HCT116 (cell line): ENCODE results near the gene EXOC6B. TPM values are rescaled to one million over a fixed set of nuclear protein-coding genes. Genes with fewer than 3 reads are reported as not detected.

Experiments used
- ATAC-seq: fragments of 200-7000 bp; cut with Tn5 transposase; 2 replicates; pipeline ENCODE4 v1.9.1; 2020; ENCODE audit warnings: mild to moderate bottlenecking, moderate library complexity
- BruUV-seq: library from RNA; stranded (reverse); fragments of 400-500 nt; replicated peaks from 2 replicates; lab custom pipeline; 2021; lab: Mats Ljungman, UMichigan
- CTCF ChIA-PET: fragments of 300-600 bp; sonication (Branson Sonifier 250); formaldehyde crosslinking; loops from one replicate; lab custom pipeline; 2021; ENCODE audit warnings: antibody characterized with exemption; lab: Charles Lee
- POLR2A ChIA-PET: fragments of 300-600, 350-600 bp; sonication (Branson Sonifier 250); formaldehyde crosslinking; loops from one replicate; lab custom pipeline; 2021; ENCODE audit warnings: antibody characterized with exemption; lab: Charles Lee
- RAD21 ChIA-PET, 2 experiments: fragments of 300-600 bp; sonication (Branson Sonifier 250); formaldehyde crosslinking; loops; one replicate each; lab custom pipeline; 2023; ENCODE audit warnings: low total read pairs in 2 of 2; ENCODE audit not compliant: uncharacterized antibody in 2 of 2, unreplicated experiment in 2 of 2, low non-redundant PET in 1 of 2; lab: Charles Lee
- DNase-seq: peaks from one replicate; pipeline ENCODE4 v3.0.0-alpha.2; 2010; ENCODE audit warnings: low read depth, low spot score
- H2AFZ ChIP-seq: fragments of 200-600 bp; shearing (Covaris generic), sonication (generic); 2 replicates; pipeline ENCODE4 v1.6.1; 2017; ENCODE audit warnings: low read depth, mixed run types, mixed read lengths, antibody characterized with exemption, low read length; ENCODE audit not compliant: poor library complexity, severe bottlenecking
- H3K27ac ChIP-seq: 2 replicates; pipeline ENCODE4 v1.5.1; 2012; ENCODE audit warnings: low read depth, low read length
- H3K27me3 ChIP-seq: fragments of 200-600 bp; sonication (generic); 2 replicates; pipeline ENCODE4 v1.6.1; 2016; ENCODE audit warnings: mixed run types, low read length, mixed read lengths; ENCODE audit not compliant: insufficient read depth
- H3K36me3 ChIP-seq, 2 experiments: fragments of 200-500 bp in 1 of 2; fragments of 200-600 bp in 1 of 2; sonication (Bioruptor generic) in 1 of 2; sonication (generic) in 1 of 2; 2 replicates each; pipeline versions ENCODE4 v1.5.1 to v1.6.1; 2014 to 2016; ENCODE audit warnings: low read length in 2 of 2, inconsistent platforms in 1 of 2, mixed read lengths in 1 of 2, mixed run types in 1 of 2; ENCODE audit not compliant: insufficient read depth in 2 of 2, control insufficient read depth in 1 of 2
- H3K4me1 ChIP-seq, 2 experiments: fragments of 200-600 bp in 1 of 2; sonication (generic) in 1 of 2; 2 replicates each; pipeline versions ENCODE4 v1.5.1 to v1.6.1; 2012 to 2017; ENCODE audit warnings: low read length in 2 of 2, inconsistent platforms in 1 of 2, mild to moderate bottlenecking in 1 of 2, mixed read lengths in 1 of 2, mixed run types in 1 of 2, moderate library complexity in 1 of 2; ENCODE audit not compliant: insufficient read depth in 2 of 2, control insufficient read depth in 1 of 2
- H3K4me2 ChIP-seq: fragments of 200-600 bp; sonication (generic); 2 replicates; pipeline ENCODE4 v1.6.1; 2017; ENCODE audit warnings: mixed run types, low read length, mixed read lengths
- H3K4me3 ChIP-seq, 2 experiments: fragments of 200-600 bp in 1 of 2; sonication (generic) in 1 of 2; replicated peaks in 1 of 2; 2 replicates each; pipeline ENCODE4 v1.5.1; 2011 to 2016; ENCODE audit warnings: low read length in 2 of 2, control low read depth in 1 of 2, low read depth in 1 of 2, mild to moderate bottlenecking in 1 of 2, mixed read lengths in 1 of 2, mixed run types in 1 of 2
- H3K79me2 ChIP-seq: fragments of 200-600 bp; sonication (generic); 2 replicates; pipeline ENCODE4 v1.6.1; 2017; ENCODE audit warnings: mild to moderate bottlenecking, mixed run types, low read length, moderate library complexity, mixed read lengths; ENCODE audit not compliant: insufficient read depth
- H3K9ac ChIP-seq: fragments of 200-600 bp; sonication (generic); 2 replicates; pipeline ENCODE4 v1.6.1; 2016; ENCODE audit warnings: low read length, mixed read lengths
- H3K9me2 ChIP-seq: fragments of 200-600 bp; sonication (generic), shearing (Covaris generic); 2 replicates; pipeline ENCODE4 v1.6.1; 2017; ENCODE audit warnings: mixed run types, mild to moderate bottlenecking, moderate library complexity; ENCODE audit not compliant: insufficient read depth
- H3K9me3 ChIP-seq, 2 experiments: fragments of 200-500 bp in 1 of 2; fragments of 200-600 bp in 1 of 2; sonication (Bioruptor generic) in 1 of 2; sonication (generic) in 1 of 2; 2 replicates each; pipeline ENCODE4 v1.6.1; 2014 to 2017; ENCODE audit warnings: low read length in 2 of 2, mixed read lengths in 2 of 2, inconsistent platforms in 1 of 2, low read depth in 1 of 2, mild to moderate bottlenecking in 1 of 2, mixed run types in 1 of 2, moderate library complexity in 1 of 2; ENCODE audit not compliant: control insufficient read depth in 1 of 2, insufficient read depth in 1 of 2
- H4K20me1 ChIP-seq: fragments of 200-600 bp; sonication (generic), shearing (Covaris generic); 2 replicates; pipeline ENCODE4 v1.6.1; 2017; ENCODE audit warnings: mixed run types, mild to moderate bottlenecking, moderate library complexity; ENCODE audit not compliant: insufficient read depth
- CBX3 ChIP-seq: IDR thresholded peaks from 2 replicates; pipeline ENCODE4 v1.6.1; 2012; ENCODE audit warnings: low read depth
- CEBPB ChIP-seq: IDR thresholded peaks from 2 replicates; pipeline ENCODE4 v1.6.1; 2012; ENCODE audit warnings: low read depth
- ELF1 ChIP-seq: IDR thresholded peaks from 2 replicates; pipeline ENCODE4 v1.6.1; 2012; ENCODE audit warnings: low read depth, borderline replicate concordance
- EZH2 ChIP-seq: fragments of 200-600 bp; sonication (generic); IDR thresholded peaks from 2 replicates; pipeline ENCODE4 v1.6.1; 2017; ENCODE audit warnings: antibody characterized with exemption, mixed run types
- FOSL1 ChIP-seq: IDR thresholded peaks from 2 replicates; pipeline ENCODE4 v1.6.1; 2012; ENCODE audit warnings: low read depth
- POLR2A ChIP-seq: IDR thresholded peaks from 2 replicates; pipeline ENCODE4 v1.7.0; 2011; ENCODE audit warnings: borderline replicate concordance; ENCODE audit not compliant: insufficient read depth, insufficient read length; ENCODE audit errors: extremely low read depth
- POLR2AphosphoS5 ChIP-seq: IDR thresholded peaks from 2 replicates; pipeline ENCODE4 v1.6.1; 2011; ENCODE audit warnings: mild to moderate bottlenecking, low read depth, low read length, moderate library complexity
- REST ChIP-seq: IDR thresholded peaks from 2 replicates; pipeline ENCODE4 v1.6.1; 2012; ENCODE audit warnings: low read depth
- SP1 ChIP-seq: IDR thresholded peaks from 2 replicates; pipeline ENCODE4 v1.6.1; 2012; ENCODE audit warnings: low read depth
- SRF ChIP-seq: IDR thresholded peaks from 2 replicates; pipeline ENCODE4 v1.6.1; 2012; ENCODE audit warnings: low read depth
- ZBTB33 ChIP-seq: IDR thresholded peaks from 2 replicates; pipeline ENCODE4 v1.6.1; 2011; ENCODE audit warnings: mild to moderate bottlenecking, low read length, moderate library complexity; ENCODE audit not compliant: insufficient replicate concordance; ENCODE audit errors: extremely low read depth
- ZNF274 ChIP-seq: fragments of 200-500 bp; sonication (Bioruptor generic); IDR thresholded peaks from 2 replicates; pipeline ENCODE4 v1.6.1; 2014; ENCODE audit warnings: mild to moderate bottlenecking, low read depth, low read length, inconsistent platforms
- intact Hi-C: fragments of 100-400 bp; cut with micrococcal nuclease; formaldehyde crosslinking; loops from 2 replicates; pipeline ENCODE4 v1.10.0; 2022
- total RNA-seq: library from RNA; stranded (reverse); gene quantifications from one replicate; pipeline ENCODE4 v1.2.1, GENCODE V29; 2021; ENCODE audit not compliant: unreplicated experiment

Gene EXOC6B
- total RNA-seq, 1 experiment from 2014 or later = 25.4 TPM

- no TSS peak for BruUV-seq
- H2AFZ ChIP-seq = no peak overlapping the region
- no peaks in the 10 kb centered on the region for H3K79me2 ChIP-seq
- TF ChIP-seq POLR2AphosphoS5 (no peak), FOSL1 (no peak), EZH2 (no peak), ELF1 (no peak), SRF (no peak), CBX3 (no peak), CEBPB (no peak), SP1 (no peak), ZNF274 (no peak), REST (no peak), POLR2A (no peak), ZBTB33 (no peak)
- H3K4me3 ChIP-seq = no peak overlapping the region
- H3K9me3 ChIP-seq = no peaks in the 10 kb centered on the region
- DNase-seq (no peak), ATAC-seq (no peak)
- ChIA-PET CTCF (no interaction called here), RAD21 (no interaction called here), POLR2A (no interaction called here)
- intact Hi-C loops = no loop called here
- no peaks in the 10 kb centered on the region for H3K4me1 ChIP-seq
- no peaks in the 10 kb centered on the region for H3K36me3 ChIP-seq
- H3K27me3 ChIP-seq = no peaks in the 10 kb centered on the region
- no peak overlapping the region for H3K27ac ChIP-seq
- H4K20me1 ChIP-seq = no peaks in the 10 kb centered on the region
- no peak overlapping the region for H3K4me2 ChIP-seq
- no peak overlapping the region for H3K9ac ChIP-seq
- no peaks in the 10 kb centered on the region for H3K9me2 ChIP-seq
Measured at GRCh38 chr2:72678024-72678423, 147.8 kb downstream of the EXOC6B start.
